GM19193 (cell line): Measurements from ENCODE around the gene RTL1.

Source experiments
- POLR2A ChIP-seq: IDR thresholded peaks from 4 replicates; pipeline ENCODE4 v1.6.1; 2011; ENCODE audit not compliant: insufficient read depth, insufficient read length; ENCODE audit errors: extremely low read depth

Gene RTL1

GRCh38 chr14:100880271-100881101, 23.0 kb downstream of the RTL1 start:
- no peak for TF ChIP-seq POLR2A

- TF ChIP-seq POLR2A, result no peak
Observed at GRCh38 chr14:100879782-100880181, 23.7 kb downstream of the RTL1 start.

- no peak for TF ChIP-seq POLR2A
Observed at GRCh38 chr14:100879194-100879593, 24.3 kb downstream of the RTL1 start.

- no peak for TF ChIP-seq POLR2A
Observed at GRCh38 chr14:100878271-100879146, 25.0 kb downstream of the RTL1 start.

- TF ChIP-seq POLR2A, result no peak
Observed at GRCh38 chr14:100875861-100876590, 27.5 kb downstream of the RTL1 start.

- TF ChIP-seq POLR2A, result no peak
Observed at GRCh38 chr14:100875126-100875525, 28.4 kb downstream of the RTL1 start.

GRCh38 chr14:100874411-100875091, 29.0 kb downstream of the RTL1 start:
- TF ChIP-seq POLR2A, result no peak

- no peak for TF ChIP-seq POLR2A
Observed at GRCh38 chr14:100874051-100874410, 29.5 kb downstream of the RTL1 start.

- TF ChIP-seq POLR2A, result no peak
Observed at GRCh38 chr14:100873096-100873482, 30.4 kb downstream of the RTL1 start.

- TF ChIP-seq POLR2A, result no peak
Observed at GRCh38 chr14:100872259-100873095, 31.0 kb downstream of the RTL1 start.

GRCh38 chr14:100871234-100872186, 32.0 kb downstream of the RTL1 start:
- no peak for TF ChIP-seq POLR2A

- TF ChIP-seq POLR2A, result no peak
Observed at GRCh38 chr14:100868621-100869370, 34.7 kb downstream of the RTL1 start.
